Type B pancreatic cell (in vitro differentiated cells): ENCODE measurements around the gene RTN4RL1. TPM values are rescaled to one million over a fixed set of nuclear protein-coding genes. Genes with fewer than 3 reads are reported as not detected.

Experiments used
- DNase-seq: peaks from one replicate; pipeline ENCODE4 v3.0.0; 2021; ENCODE audit warnings: mixed read lengths; ENCODE audit not compliant: unreplicated experiment; ENCODE audit errors: extremely low spot score
- H3K27ac Mint-ChIP-seq: 2 replicates; pipeline ENCODE4 v1.8.0; 2021; ENCODE audit warnings: mild to moderate bottlenecking, mixed read lengths
- H3K27me3 Mint-ChIP-seq: 2 replicates; pipeline ENCODE4 v1.8.0; 2021; ENCODE audit warnings: mixed read lengths
- H3K36me3 Mint-ChIP-seq: 2 replicates; pipeline ENCODE4 v1.8.0; 2021; ENCODE audit warnings: mixed read lengths
- H3K4me1 Mint-ChIP-seq: one replicate; pipeline ENCODE4 v1.8.0; 2021; ENCODE audit warnings: mixed read lengths; ENCODE audit not compliant: unreplicated experiment
- H3K4me3 Mint-ChIP-seq: 2 replicates; pipeline ENCODE4 v1.8.0; 2021; ENCODE audit warnings: mild to moderate bottlenecking, mixed read lengths
- H3K9me3 Mint-ChIP-seq: 2 replicates; pipeline ENCODE4 v1.8.0; 2021; ENCODE audit warnings: mixed read lengths
- CTCF ChIP-seq: fragments of 200-600 bp; sonication (generic); conservative IDR thresholded peaks from 2 replicates; pipeline ENCODE4 v1.5.0; 2021; ENCODE audit warnings: antibody characterized with exemption, mild to moderate bottlenecking
- total RNA-seq: library from RNA; stranded (reverse); gene quantifications from 2 replicates; pipeline ENCODE4 v1.2.1, GENCODE V29; 2021; ENCODE audit warnings: low replicate concordance

RTN4RL1 gene
- total RNA-seq, 1 donor from 2014 or later, result 1.7 TPM

GRCh38 chr17:2002767-2003329 is 22.3 kb downstream of the RTN4RL1 start:
- Mint-ChIP-seq H3K27ac (peak overlapping the region; percentile 70), H3K4me3 (no peak overlapping the region), H3K36me3 (no peaks in the 10 kb centered on the region), H3K9me3 (no peaks in the 10 kb centered on the region), H3K27me3 (peaks cover 4% of the 10 kb centered on the region), H3K4me1 (peaks cover 5% of the 10 kb centered on the region)
- no peak for TF ChIP-seq CTCF
- DNase-seq, result no peak

- no peak for DNase-seq
- H3K4me1 Mint-ChIP-seq, result peaks cover 26% of the 10 kb centered on the region
- peaks cover 13% of the 10 kb centered on the region for H3K27me3 Mint-ChIP-seq
- no peaks in the 10 kb centered on the region for H3K9me3 Mint-ChIP-seq
- H3K36me3 Mint-ChIP-seq, result no peaks in the 10 kb centered on the region
- no peak for TF ChIP-seq CTCF
- H3K27ac Mint-ChIP-seq, result peak overlapping the region; percentile 90
- H3K4me3 Mint-ChIP-seq, result peak overlapping the region; percentile 83
Observed at GRCh38 chr17:1999557-2000251, 25.4 kb downstream of the RTN4RL1 start.

GRCh38 chr17:1997927-1998742 is 27.0 kb downstream of the RTN4RL1 start:
- Mint-ChIP-seq H3K4me1 (peaks cover 26% of the 10 kb centered on the region), H3K9me3 (no peaks in the 10 kb centered on the region), H3K27ac (no peak overlapping the region), H3K36me3 (no peaks in the 10 kb centered on the region), H3K27me3 (peaks cover 13% of the 10 kb centered on the region), H3K4me3 (no peak overlapping the region)
- peak; percentile 1 for TF ChIP-seq CTCF
- no peak for DNase-seq

GRCh38 chr17:1997289-1997926 is 27.7 kb downstream of the RTN4RL1 start:
- Mint-ChIP-seq H3K4me3 (peak overlapping the region; percentile 72), H3K27ac (peak overlapping the region; percentile 76), H3K9me3 (no peaks in the 10 kb centered on the region), H3K36me3 (no peaks in the 10 kb centered on the region), H3K4me1 (peaks cover 26% of the 10 kb centered on the region), H3K27me3 (peaks cover 13% of the 10 kb centered on the region)
- TF ChIP-seq CTCF, result peak; percentile 29
- no peak for DNase-seq

GRCh38 chr17:1996800-1997288 is 28.3 kb downstream of the RTN4RL1 start:
- Mint-ChIP-seq H3K4me3 (peak overlapping the region; percentile 72), H3K4me1 (peaks cover 26% of the 10 kb centered on the region), H3K27ac (peak overlapping the region; percentile 76), H3K36me3 (no peaks in the 10 kb centered on the region), H3K9me3 (no peaks in the 10 kb centered on the region), H3K27me3 (peaks cover 13% of the 10 kb centered on the region)
- no peak for TF ChIP-seq CTCF
- no peak for DNase-seq
